Stomach (tissue), 4 donors: ENCODE data around the gene ZSWIM5.
"Not testable (repeated sequence)": the region's sequence is repeated elsewhere in the genome, so short reads cannot be mapped to it uniquely, and the experiment has no call there.

Experiments
- CTCF ChIP-seq, 7 experiments: fragments of 450-650 bp in 4 of 7; fragments of 200-600 bp in 3 of 7; sonication (generic) in 3 of 7; IDR thresholded peaks; one replicate each; pipeline ENCODE4 v1.5.1; 2016 to 2019; ENCODE audit warnings: antibody characterized with exemption in 7 of 7, control low read depth in 2 of 7, mild to moderate bottlenecking in 1 of 7
- EP300 ChIP-seq: sonication (generic); formaldehyde crosslinking; IDR thresholded peaks from one replicate; pipeline ENCODE4 v1.6.1; 2017; ENCODE audit warnings: antibody characterized with exemption
- POLR2A ChIP-seq, 4 donors: fragments of 450-650 bp; IDR thresholded peaks; one replicate each; pipeline ENCODE4 v1.6.1; 2016; ENCODE audit warnings: antibody characterized with exemption in 4 of 4, control low read depth in 2 of 4, mild to moderate bottlenecking in 1 of 4, moderate library complexity in 1 of 4

- not testable (repeated sequence) for TF ChIP-seq CTCF (IDR thresholded peaks at IDR 0.05); EP300; POLR2A (IDR thresholded peaks at IDR 0.05)
Measured at GRCh38 chr1:45164307-45164706, 42.1 kb downstream of the ZSWIM5 start.
